ENCODE data around the gene ATP11A.

ATP11A gene

GRCh38 chr13:112804374-112804773, 114.5 kb downstream of the ATP11A start:
- Histone ChIP-seq H3K9me2 (replicated peaks; ENCODE audit: insufficient read depth, low read length) (no peaks in the 10 kb centered on the region), H3K27me3 (replicated peaks; ENCODE audit: insufficient read depth, low read length) (no peaks in the 10 kb centered on the region), H3K4me2 (ENCODE audit: low read depth, low read length) (no peak overlapping the region), H3K27ac (ENCODE audit: low read length) (no peak overlapping the region), H3K9me3 (replicated peaks; ENCODE audit: insufficient read depth, low read length) (no peaks in the 10 kb centered on the region), H3K4me3 (ENCODE audit: low read length) (no peak overlapping the region), H3K4me1 (ENCODE audit: low read length) (no peaks in the 10 kb centered on the region; the same call in 1 of the 2 replicates), H4K20me1 (ENCODE audit: insufficient read depth, low read length) (no peaks in the 10 kb centered on the region), H3F3A (ENCODE audit: insufficient read depth, low read length) (peaks cover 12% of the 10 kb centered on the region), H3K79me2 (ENCODE audit: low read length) (no peaks in the 10 kb centered on the region), H2AFZ (ENCODE audit: low read length) (no peak overlapping the region), H3K36me3 (replicated peaks; ENCODE audit: insufficient read depth, low read length) (no peaks in the 10 kb centered on the region), H3K9ac (ENCODE audit: low read length) (no peak overlapping the region)
- no peak for DNase-seq
- TF ChIP-seq CTCF (IDR thresholded peaks at IDR 0.05; ENCODE audit: low read length) (no peak), EZH2phosphoT487 (IDR thresholded peaks at IDR 0.05; ENCODE audit: low read length) (no peak), EZH2 (optimal IDR thresholded peaks at IDR 0.05; ENCODE audit: low read depth, low read length) (no peak)

GRCh38 chr13:112806739-112807652, 117.2 kb downstream of the ATP11A start:
- no peak for DNase-seq
- TF ChIP-seq CTCF (IDR thresholded peaks at IDR 0.05; ENCODE audit: low read length), result no peak
- no peak for TF ChIP-seq EZH2 (optimal IDR thresholded peaks at IDR 0.05; ENCODE audit: low read depth, low read length)
- TF ChIP-seq EZH2phosphoT487 (IDR thresholded peaks at IDR 0.05; ENCODE audit: low read length), result no peak
- no peaks in the 10 kb centered on the region for H3K9me3 ChIP-seq (replicated peaks; ENCODE audit: insufficient read depth, low read length)
- no peak overlapping the region for H3K4me2 ChIP-seq (ENCODE audit: low read depth, low read length)
- no peaks in the 10 kb centered on the region for H3K4me1 ChIP-seq (ENCODE audit: low read length)
- H3F3A ChIP-seq (ENCODE audit: insufficient read depth, low read length), result peaks cover 12% of the 10 kb centered on the region
- no peaks in the 10 kb centered on the region for H3K79me2 ChIP-seq (ENCODE audit: low read length)
- H3K4me3 ChIP-seq (ENCODE audit: low read length), result no peak overlapping the region
- H2AFZ ChIP-seq (ENCODE audit: low read length), result no peak overlapping the region
- H3K27me3 ChIP-seq (replicated peaks; ENCODE audit: insufficient read depth, low read length), result no peaks in the 10 kb centered on the region
- no peaks in the 10 kb centered on the region for H4K20me1 ChIP-seq (ENCODE audit: insufficient read depth, low read length)
- H3K27ac ChIP-seq (ENCODE audit: low read length), result no peak overlapping the region
- no peaks in the 10 kb centered on the region for H3K9me2 ChIP-seq (replicated peaks; ENCODE audit: insufficient read depth, low read length)
- no peak overlapping the region for H3K9ac ChIP-seq (ENCODE audit: low read length)
- no peaks in the 10 kb centered on the region for H3K36me3 ChIP-seq (replicated peaks; ENCODE audit: insufficient read depth, low read length)

DNA sequence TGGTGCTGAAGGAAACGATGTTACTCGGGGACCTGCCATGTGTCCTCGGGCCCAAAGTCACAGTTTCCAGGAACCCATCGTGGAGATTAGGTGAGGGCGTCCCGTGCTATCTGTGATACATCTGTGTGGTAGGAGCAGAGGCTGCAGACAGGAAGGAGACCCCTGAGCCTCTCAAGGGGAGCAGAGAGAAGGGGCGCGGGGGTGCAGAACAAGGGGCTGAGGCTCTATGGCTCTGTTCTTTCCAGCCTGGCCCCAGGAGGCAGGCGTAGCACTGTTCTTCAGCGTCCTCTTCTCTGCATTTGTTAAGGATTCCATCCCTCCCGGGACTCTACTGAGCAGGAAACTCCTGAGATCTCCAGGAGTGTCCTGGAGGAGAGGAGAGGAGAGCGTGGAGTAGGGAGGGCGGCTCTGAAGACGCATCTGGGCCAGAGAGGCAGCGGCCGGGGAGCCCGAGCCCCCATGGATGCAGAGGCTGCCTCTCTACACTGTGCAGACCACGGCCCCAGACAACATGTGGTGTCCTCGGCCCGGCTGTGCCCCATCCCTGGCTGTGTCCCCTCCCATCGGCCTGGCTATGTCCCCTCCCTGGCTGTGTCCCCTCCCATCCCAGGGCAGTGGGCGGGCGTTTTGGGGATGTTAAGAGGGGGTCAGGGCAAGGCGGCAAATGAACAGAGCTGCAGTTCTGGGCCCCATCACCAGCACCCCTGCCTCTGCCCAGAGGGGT, 118.0 kb downstream of the ATP11A start:
- H3F3A ChIP-seq (ENCODE audit: insufficient read depth, low read length), result peaks cover 7% of the 10 kb centered on the region
- H3K4me3 ChIP-seq (ENCODE audit: low read length), result no peak overlapping the region
- H3K27ac ChIP-seq (ENCODE audit: low read length), result no peak overlapping the region
- TF ChIP-seq EZH2phosphoT487 (IDR thresholded peaks at IDR 0.05; ENCODE audit: low read length) (no peak), EZH2 (optimal IDR thresholded peaks at IDR 0.05; ENCODE audit: low read depth, low read length) (no peak), CTCF (IDR thresholded peaks at IDR 0.05; ENCODE audit: low read length) (no peak)
- H3K4me2 ChIP-seq (ENCODE audit: low read depth, low read length), result no peak overlapping the region
- no peaks in the 10 kb centered on the region for H3K9me3 ChIP-seq (replicated peaks; ENCODE audit: insufficient read depth, low read length)
- H3K4me1 ChIP-seq (ENCODE audit: low read length), result no peaks in the 10 kb centered on the region
- H2AFZ ChIP-seq (ENCODE audit: low read length), result no peak overlapping the region
- no peaks in the 10 kb centered on the region for H3K79me2 ChIP-seq (ENCODE audit: low read length)
- no peaks in the 10 kb centered on the region for H3K9me2 ChIP-seq (replicated peaks; ENCODE audit: insufficient read depth, low read length)
- no peak overlapping the region for H3K9ac ChIP-seq (ENCODE audit: low read length)
- DNase-seq, result no peak
- no peaks in the 10 kb centered on the region for H4K20me1 ChIP-seq (ENCODE audit: insufficient read depth, low read length)
- no peaks in the 10 kb centered on the region for H3K36me3 ChIP-seq (replicated peaks; ENCODE audit: insufficient read depth, low read length)
- no peaks in the 10 kb centered on the region for H3K27me3 ChIP-seq (replicated peaks; ENCODE audit: insufficient read depth, low read length)
